ENCODE data around the gene ZDHHC5. TPM values are rescaled to one million over a fixed set of nuclear protein-coding genes. Genes with fewer than 3 reads are reported as not detected.

The ZDHHC5 gene
- total RNA-seq, 1 experiment from 2014 or later, result 51.6 TPM

GRCh38 chr11:57632116-57632515 lies 35.8 kb upstream of the ZDHHC5 start:
- Mint-ChIP-seq H3K27ac (no peak overlapping the region), H3K27me3 (ENCODE audit: low read depth) (peaks cover 29% of the 10 kb centered on the region), H3K4me3 (no peak overlapping the region), H3K9me3 (no peaks in the 10 kb centered on the region), H3K36me3 (no peaks in the 10 kb centered on the region), H3K4me1 (peaks cover 13% of the 10 kb centered on the region)
- CTCF ChIA-PET, result interaction anchor here (3.1 kb wide), 1 partner anchor 12 kb away, joined by 13 read pairs; no protein-coding TSS in a partner anchor
- no peak for DNase-seq (ENCODE audit: low spot score)
- no peak for TF ChIP-seq JUN (CRISPR knock-in tag; IDR thresholded peaks at IDR 0.05)
- TF ChIP-seq E2F4 (CRISPR knock-in tag; IDR thresholded peaks at IDR 0.05; ENCODE audit: borderline replicate concordance, low read depth), result no peak
- no peak for TF ChIP-seq GTF2I (CRISPR knock-in tag; conservative IDR thresholded peaks at IDR 0.05)
- no peak for TF ChIP-seq STAT6 (CRISPR knock-in tag; conservative IDR thresholded peaks at IDR 0.05; ENCODE audit: low read depth)
- TF ChIP-seq ELF4 (CRISPR knock-in tag; IDR thresholded peaks at IDR 0.05; ENCODE audit: low read depth), result no peak
- no peak for TF ChIP-seq AFF4 (CRISPR knock-in tag; IDR thresholded peaks at IDR 0.05; ENCODE audit: borderline replicate concordance)
- no peak for TF ChIP-seq FOXP1 (CRISPR knock-in tag; IDR thresholded peaks at IDR 0.05; ENCODE audit: borderline replicate concordance)
- TF ChIP-seq TEAD4 (CRISPR knock-in tag; IDR thresholded peaks at IDR 0.05), result no peak
- no peak for TF ChIP-seq NFYB (CRISPR knock-in tag; conservative IDR thresholded peaks at IDR 0.05; ENCODE audit: low read depth)
- TF ChIP-seq RELA (CRISPR knock-in tag; IDR thresholded peaks at IDR 0.05; ENCODE audit: borderline replicate concordance), result no peak
- TF ChIP-seq PREB (CRISPR knock-in tag; IDR thresholded peaks at IDR 0.05; ENCODE audit: borderline replicate concordance), result no peak
- TF ChIP-seq GRHL2 (CRISPR knock-in tag; IDR thresholded peaks at IDR 0.05; ENCODE audit: insufficient replicate concordance, severe bottlenecking), result no peak
- no peak for TF ChIP-seq ZNF671 (CRISPR knock-in tag; IDR thresholded peaks at IDR 0.05)
- no peak for TF ChIP-seq ZNF281 (CRISPR knock-in tag; IDR thresholded peaks at IDR 0.05)
- no peak for TF ChIP-seq ZNF532 (CRISPR knock-in tag; IDR thresholded peaks at IDR 0.05; ENCODE audit: borderline replicate concordance)
- no peak for ATAC-seq
- POLR2A ChIA-PET, result interaction anchor here (0.6 to 0.7 kb wide), 3 partner anchors 34 to 1628 kb away, joined by 6 to 9 read pairs (median 7); no protein-coding TSS in a partner anchor

Measured in WTC11 (cell line).